ENCODE measurements around the gene PACRGL. TPM values are rescaled to one million over a fixed set of nuclear protein-coding genes. Genes with fewer than 3 reads are reported as not detected.
A peak's percentile ranks its signal among the peaks of the same experiment; 100 is the strongest.

PACRGL gene
- total and polyA plus RNA-seq, 2 of the 4 experiments (the other 2 are of a cell fraction), result 7.4 to 13.1 TPM

GRCh38 chr4:20658456-20658855 lies 41.8 kb upstream of the PACRGL start (continued):
- TF ChIP-seq, protein P1, sequence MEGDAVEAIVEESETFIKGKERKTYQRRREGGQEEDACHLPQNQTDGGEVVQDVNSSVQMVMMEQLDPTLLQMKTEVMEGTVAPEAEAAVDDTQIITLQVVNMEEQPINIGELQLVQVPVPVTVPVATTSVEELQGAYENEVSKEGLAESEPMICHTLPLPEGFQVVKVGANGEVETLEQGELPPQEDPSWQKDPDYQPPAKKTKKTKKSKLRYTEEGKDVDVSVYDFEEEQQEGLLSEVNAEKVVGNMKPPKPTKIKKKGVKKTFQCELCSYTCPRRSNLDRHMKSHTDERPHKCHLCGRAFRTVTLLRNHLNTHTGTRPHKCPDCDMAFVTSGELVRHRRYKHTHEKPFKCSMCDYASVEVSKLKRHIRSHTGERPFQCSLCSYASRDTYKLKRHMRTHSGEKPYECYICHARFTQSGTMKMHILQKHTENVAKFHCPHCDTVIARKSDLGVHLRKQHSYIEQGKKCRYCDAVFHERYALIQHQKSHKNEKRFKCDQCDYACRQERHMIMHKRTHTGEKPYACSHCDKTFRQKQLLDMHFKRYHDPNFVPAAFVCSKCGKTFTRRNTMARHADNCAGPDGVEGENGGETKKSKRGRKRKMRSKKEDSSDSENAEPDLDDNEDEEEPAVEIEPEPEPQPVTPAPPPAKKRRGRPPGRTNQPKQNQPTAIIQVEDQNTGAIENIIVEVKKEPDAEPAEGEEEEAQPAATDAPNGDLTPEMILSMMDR (conservative IDR thresholded peaks at IDR 0.05; ENCODE audit: low read depth, low read length), result no peak
- TF ChIP-seq RCOR1 (IDR thresholded peaks at IDR 0.05; ENCODE audit: insufficient replicate concordance, low read length), result no peak
- no peak for TF ChIP-seq RAD21 (IDR thresholded peaks at IDR 0.05; ENCODE audit: low read length)

GRCh38 chr4:20662851-20663250 lies 37.4 kb upstream of the PACRGL start:
- no peak overlapping the region for H3K4me3 ChIP-seq (ENCODE audit: insufficient read depth, low read depth, low read length)
- H3K79me1 ChIP-seq (ENCODE audit: low read depth in 1 of 2, low read length in 2 of 2), result no peaks in the 10 kb centered on the region
- H3K9ac ChIP-seq (ENCODE audit: low read depth, low read length), result no peak overlapping the region
- H4K20me1 ChIP-seq (ENCODE audit: insufficient read depth, low read length), result no peaks in the 10 kb centered on the region
- H3K18ac ChIP-seq (ENCODE audit: low read depth, low read length), result no peak overlapping the region
- H3K9me1 ChIP-seq (ENCODE audit: insufficient read depth, low read length), result no peaks in the 10 kb centered on the region
- H2BK5ac ChIP-seq (ENCODE audit: low read depth, low read length, poor library complexity, severe bottlenecking), result no peak overlapping the region
- H3K4me1 ChIP-seq (ENCODE audit: control insufficient read depth, insufficient read depth, low read length), result no peaks in the 10 kb centered on the region
- H3K27me3 ChIP-seq (ENCODE audit: control insufficient read depth, insufficient read depth, low read length), result no peaks in the 10 kb centered on the region
- H4K5ac ChIP-seq (ENCODE audit: low read depth, low read length), result no peak overlapping the region
- no peak overlapping the region for H2BK15ac ChIP-seq (ENCODE audit: low read depth, low read length)
- dilution Hi-C loops (cut with HindIII; ENCODE audit: low sequenced_read_pairs, unreplicated experiment) (no loop called here), intact Hi-C loops (cut with micrococcal nuclease) (no loop called here), in situ Hi-C loops (cut with MboI; ENCODE audit: low sequenced_read_pairs) (no loop called here)
- no peak overlapping the region for H3K23ac ChIP-seq (ENCODE audit: low read depth, low read length)
- no peak overlapping the region for H3K14ac ChIP-seq (replicated peaks; ENCODE audit: low read depth, low read length)
- H3K56ac ChIP-seq (ENCODE audit: extremely low read depth, insufficient read depth, low read length), result no peak overlapping the region
- no peak overlapping the region for H2AK9ac ChIP-seq (replicated peaks; ENCODE audit: low read depth, low read length, poor library complexity)
- no TSS peak for BruUV-seq (replicated peaks)
- H2AFZ ChIP-seq (replicated peaks; ENCODE audit: low read length, poor library complexity), result no peak overlapping the region
- H4K8ac ChIP-seq (ENCODE audit: low read depth in 2 of 2, low read length in 2 of 2), result no peak overlapping the region
- ChIA-PET CTCF (interaction anchor here (0.7 kb wide), 1 partner anchor 11 kb away, joined by 3 read pairs; no protein-coding TSS in a partner anchor), POLR2A (ENCODE audit: unreplicated experiment) (no interaction called here)
- no peak overlapping the region for H3K27ac ChIP-seq (ENCODE audit: insufficient read depth, low read length)
- no CpG with 5 or more reads among the region's 1 CpG for WGBS, 2 experiments (ENCODE audit: extremely low coverage in 2 of 2, insufficient read length in 1 of 2)
- H2AK5ac ChIP-seq (ENCODE audit: low read depth, low read length), result no peak overlapping the region
- no peak overlapping the region for H3K4ac ChIP-seq (ENCODE audit: low read depth, low read length)
- no peaks in the 10 kb centered on the region for H3K36me3 ChIP-seq (ENCODE audit: control insufficient read depth, insufficient read depth, low read length)
- no peak overlapping the region for H2BK120ac ChIP-seq (ENCODE audit: low read depth, low read length)
- ATAC-seq (ENCODE audit: low read depth) (no peak), DNase-seq (peak; percentile 4)
- no peak overlapping the region for H2BK20ac ChIP-seq (ENCODE audit: low read depth, low read length)
- no peaks in the 10 kb centered on the region for H3K9me3 ChIP-seq (ENCODE audit: control insufficient read depth, insufficient read depth, low read length)
- H3K4me2 ChIP-seq (ENCODE audit: low read depth, low read length), result no peak overlapping the region
- TF ChIP-seq MAZ (IDR thresholded peaks at IDR 0.05; ENCODE audit: borderline replicate concordance, low read depth, low read length) (no peak), CEBPB (IDR thresholded peaks at IDR 0.05; ENCODE audit: low read depth, low read length) (no peak), FOS (IDR thresholded peaks at IDR 0.05; ENCODE audit: low read depth, low read length) (no peak), MXI1 (IDR thresholded peaks at IDR 0.05; ENCODE audit: borderline replicate concordance, low read depth, low read length) (no peak), USF2 (IDR thresholded peaks at IDR 0.05; ENCODE audit: low read depth, low read length) (no peak), NFE2L2 (IDR thresholded peaks at IDR 0.05; ENCODE audit: low read depth, low read length) (no peak), CHD1 (IDR thresholded peaks at IDR 0.05; ENCODE audit: low read depth, low read length) (no peak), POLR2A (IDR thresholded peaks at IDR 0.05; ENCODE audit: low read depth, low read length) (no peak), BHLHE40 (IDR thresholded peaks at IDR 0.05; ENCODE audit: low read depth, low read length) (no peak), RAD21 (IDR thresholded peaks at IDR 0.05; ENCODE audit: low read length) (no peak), MAFK (IDR thresholded peaks at IDR 0.05; ENCODE audit: low read depth, low read length) (no peak)
- TF ChIP-seq, protein P2, sequence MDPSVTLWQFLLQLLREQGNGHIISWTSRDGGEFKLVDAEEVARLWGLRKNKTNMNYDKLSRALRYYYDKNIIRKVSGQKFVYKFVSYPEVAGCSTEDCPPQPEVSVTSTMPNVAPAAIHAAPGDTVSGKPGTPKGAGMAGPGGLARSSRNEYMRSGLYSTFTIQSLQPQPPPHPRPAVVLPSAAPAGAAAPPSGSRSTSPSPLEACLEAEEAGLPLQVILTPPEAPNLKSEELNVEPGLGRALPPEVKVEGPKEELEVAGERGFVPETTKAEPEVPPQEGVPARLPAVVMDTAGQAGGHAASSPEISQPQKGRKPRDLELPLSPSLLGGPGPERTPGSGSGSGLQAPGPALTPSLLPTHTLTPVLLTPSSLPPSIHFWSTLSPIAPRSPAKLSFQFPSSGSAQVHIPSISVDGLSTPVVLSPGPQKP (IDR thresholded peaks at IDR 0.05; ENCODE audit: borderline replicate concordance, low read depth, low read length), result no peak
- no peak overlapping the region for H4K91ac ChIP-seq (ENCODE audit: insufficient read depth, low read depth, low read length)

Data from IMR-90 (cell line).